DOHH2 (cell line): Measurements from ENCODE around the gene ESRRB.

Experiments
- EZH2phosphoT487 ChIP-seq: fragments of 200-600 bp; sonication (generic); IDR thresholded peaks from 2 replicates; pipeline ENCODE4 v1.6.1; 2017; ENCODE audit warnings: borderline replicate concordance, mild to moderate bottlenecking, antibody characterized with exemption, low read length, moderate library complexity, mixed read lengths
- TF ChIP-seq, protein P1 (sequence below): fragments of 200-600 bp; sonication (generic); IDR thresholded peaks from one replicate; pipeline ENCODE4 v1.5.1; 2014; ENCODE audit warnings: antibody characterized with exemption, mild to moderate bottlenecking, low read depth, low read length; ENCODE audit not compliant: poor library complexity, severe bottlenecking

DNA sequence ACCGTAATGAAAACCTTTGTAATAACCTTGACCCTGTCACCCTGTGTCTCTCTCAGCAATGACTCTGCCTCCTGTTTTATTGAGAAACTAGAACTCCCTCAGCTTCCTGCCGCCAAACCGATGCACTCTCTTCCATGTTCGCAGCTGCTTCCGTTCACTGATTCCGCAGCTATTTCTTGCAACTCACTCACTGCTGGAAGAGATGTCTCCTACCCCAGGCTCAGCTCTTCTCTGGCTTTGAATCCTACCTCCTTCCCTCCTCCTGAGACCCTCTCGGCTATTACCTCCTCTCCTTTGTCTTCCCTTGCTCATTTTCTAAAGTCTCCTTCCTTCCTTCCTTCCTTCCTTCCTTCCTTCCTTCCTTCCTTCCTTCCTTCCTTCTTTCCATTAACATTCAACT lies 71.0 kb downstream of the ESRRB start:
- TF ChIP-seq, protein P1, sequence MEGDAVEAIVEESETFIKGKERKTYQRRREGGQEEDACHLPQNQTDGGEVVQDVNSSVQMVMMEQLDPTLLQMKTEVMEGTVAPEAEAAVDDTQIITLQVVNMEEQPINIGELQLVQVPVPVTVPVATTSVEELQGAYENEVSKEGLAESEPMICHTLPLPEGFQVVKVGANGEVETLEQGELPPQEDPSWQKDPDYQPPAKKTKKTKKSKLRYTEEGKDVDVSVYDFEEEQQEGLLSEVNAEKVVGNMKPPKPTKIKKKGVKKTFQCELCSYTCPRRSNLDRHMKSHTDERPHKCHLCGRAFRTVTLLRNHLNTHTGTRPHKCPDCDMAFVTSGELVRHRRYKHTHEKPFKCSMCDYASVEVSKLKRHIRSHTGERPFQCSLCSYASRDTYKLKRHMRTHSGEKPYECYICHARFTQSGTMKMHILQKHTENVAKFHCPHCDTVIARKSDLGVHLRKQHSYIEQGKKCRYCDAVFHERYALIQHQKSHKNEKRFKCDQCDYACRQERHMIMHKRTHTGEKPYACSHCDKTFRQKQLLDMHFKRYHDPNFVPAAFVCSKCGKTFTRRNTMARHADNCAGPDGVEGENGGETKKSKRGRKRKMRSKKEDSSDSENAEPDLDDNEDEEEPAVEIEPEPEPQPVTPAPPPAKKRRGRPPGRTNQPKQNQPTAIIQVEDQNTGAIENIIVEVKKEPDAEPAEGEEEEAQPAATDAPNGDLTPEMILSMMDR = no peak
- no peak for TF ChIP-seq EZH2phosphoT487
